K562 (cell line): ENCODE results near the gene VWDE. TPM values are rescaled to one million over a fixed set of nuclear protein-coding genes. Genes with fewer than 3 reads are reported as not detected.

Source experiments
- ATAC-seq: fragments of 200-7000 bp; cut with Tn5 transposase; 3 replicates; pipeline ENCODE4 v1.9.1; 2020; ENCODE audit warnings: moderate library complexity
- BruUV-seq: library from RNA; stranded (reverse); fragments of 400-500 nt; replicated peaks from 2 replicates; lab custom pipeline; 2021; lab: Mats Ljungman, UMichigan
- CTCF ChIA-PET: fragments of 300-600 bp; formaldehyde crosslinking; extraction: SDS; loops from one replicate; lab custom pipeline; 2021; ENCODE audit warnings: low intra/inter-chr PET ratio; lab: Yijun Ruan, JAX
- POLR2A ChIA-PET: fragments of 300-600, 350-650 bp; sonication (Branson Sonifier 250); formaldehyde crosslinking; extraction: SDS; loops from one replicate; lab custom pipeline; 2021; ENCODE audit warnings: antibody characterized with exemption, inconsistent platforms; lab: Yijun Ruan, JAX
- DNase-seq, 4 experiments: peaks; one replicate each; pipeline versions ENCODE4 v3.0.0 to v3.0.0-alpha.2; 2011 to 2018; ENCODE audit warnings: low spot score in 3 of 4, mixed read lengths in 3 of 4; ENCODE audit errors: extremely low read depth in 1 of 4
- FAIRE-seq: peaks from 2 replicates; lab custom pipeline; 2011; peaks lifted over from hg19 to GRCh38; lab: Jason Lieb, UNC
- H2AFZ ChIP-seq: 2 replicates; pipeline ENCODE4 v1.6.0; 2011; ENCODE audit warnings: low read depth, low read length, control low read depth, inconsistent platforms
- H3K27ac ChIP-seq: fragments of 200-600 bp; 3 replicates; pipeline ENCODE4 v1.8.0; 2011; ENCODE audit warnings: low read depth, mild to moderate bottlenecking, control low read depth, inconsistent platforms, low read length, moderate library complexity, mixed read lengths; ENCODE audit errors: extremely low read depth
- H3K27me3 ChIP-seq, 2 experiments: fragments of 300-600 bp in 1 of 2; 2 replicates in 1 of 2; 3 replicates in 1 of 2; pipeline versions ENCODE4 v1.6.0 to v1.8.0; 2011; ENCODE audit warnings: inconsistent platforms in 2 of 2, low read length in 2 of 2, mild to moderate bottlenecking in 1 of 2, mixed read lengths in 1 of 2, moderate library complexity in 1 of 2; ENCODE audit not compliant: control insufficient read depth in 2 of 2, insufficient read depth in 2 of 2
- H3K36me3 ChIP-seq: fragments of 300-600 bp; 3 replicates; pipeline ENCODE4 v1.8.0; 2011; ENCODE audit warnings: mild to moderate bottlenecking, low read length, inconsistent platforms; ENCODE audit not compliant: control insufficient read depth, insufficient read depth
- H3K4me1 ChIP-seq, 2 experiments: fragments of 200-600 bp in 1 of 2; replicated peaks in 1 of 2; 2 replicates in 1 of 2; 3 replicates in 1 of 2; pipeline versions ENCODE4 v1.5.1 to v1.8.0; 2011; ENCODE audit warnings: inconsistent platforms in 2 of 2, low read length in 2 of 2, mild to moderate bottlenecking in 1 of 2, mixed read lengths in 1 of 2, moderate library complexity in 1 of 2; ENCODE audit not compliant: control insufficient read depth in 2 of 2, insufficient read depth in 2 of 2
- H3K4me2 ChIP-seq: 2 replicates; pipeline ENCODE4 v1.6.1; 2011; ENCODE audit warnings: low read length, control low read depth, inconsistent platforms, mixed read lengths; ENCODE audit not compliant: insufficient read depth
- H3K4me3 ChIP-seq: fragments of 200-600 bp; sonication (generic), shearing (Covaris generic); 2 replicates; pipeline ENCODE4 v1.5.1; 2016; ENCODE audit warnings: control low read depth, inconsistent platforms
- H3K79me2 ChIP-seq: fragments of 200-600 bp; 3 replicates; pipeline ENCODE4 v1.8.0; 2011; ENCODE audit warnings: low read length, inconsistent platforms; ENCODE audit not compliant: control insufficient read depth, insufficient read depth
- H3K9ac ChIP-seq, 2 experiments: 2 replicates each; pipeline versions ENCODE4 v1.6.0 to v1.6.1; 2011; ENCODE audit warnings: low read depth in 2 of 2, low read length in 2 of 2, control low read depth in 1 of 2, inconsistent platforms in 1 of 2, mild to moderate bottlenecking in 1 of 2, mixed read lengths in 1 of 2; ENCODE audit not compliant: insufficient read depth in 1 of 2
- H3K9me1 ChIP-seq: one replicate; pipeline ENCODE4 v1.6.0; 2011; ENCODE audit warnings: inconsistent platforms, mild to moderate bottlenecking, low read length, moderate library complexity; ENCODE audit not compliant: control insufficient read depth, insufficient read depth
- H3K9me3 ChIP-seq: replicated peaks from 2 replicates; pipeline ENCODE4 v1.5.1; 2011; ENCODE audit warnings: low read depth, low read length, inconsistent platforms; ENCODE audit not compliant: control insufficient read depth, insufficient read depth
- H4K20me1 ChIP-seq: replicated peaks from 2 replicates; pipeline ENCODE4 v1.6.1; 2011; ENCODE audit warnings: low read length, inconsistent platforms, mixed read lengths; ENCODE audit not compliant: control insufficient read depth, insufficient read depth
- CBX5 ChIP-seq: IDR thresholded peaks from 2 replicates; pipeline ENCODE4 v1.6.1; 2014; ENCODE audit warnings: low read depth, borderline replicate concordance
- NELFE ChIP-seq: IDR thresholded peaks from 2 replicates; pipeline ENCODE4 v1.6.1; 2011; ENCODE audit warnings: mild to moderate bottlenecking; ENCODE audit not compliant: insufficient read depth, insufficient read length
- PYGO2 ChIP-seq: fragments of 450-650 bp; IDR thresholded peaks from 2 replicates; pipeline ENCODE4 v1.6.1; 2016; ENCODE audit warnings: mild to moderate bottlenecking, missing genetic modification characterization, moderate library complexity, missing compliant biosample characterization
- RNF219 ChIP-seq: fragments of 250-450 bp; sonication (Bioruptor Pico); IDR thresholded peaks from 2 replicates; pipeline ENCODE4 v1.5.0; 2022; ENCODE audit warnings: mild to moderate bottlenecking
- TAF7 ChIP-seq: fragments of 450-650 bp; IDR thresholded peaks from 2 replicates; pipeline ENCODE4 v1.6.1; 2016; ENCODE audit warnings: missing genetic modification characterization, missing compliant biosample characterization
- TAF9B ChIP-seq: fragments of 450-650 bp; IDR thresholded peaks from 2 replicates; pipeline ENCODE4 v1.6.1; 2018; ENCODE audit warnings: mild to moderate bottlenecking; ENCODE audit not compliant: partially characterized antibody
- TCF3 ChIP-seq: sonication (generic); formaldehyde crosslinking; IDR thresholded peaks from 2 replicates; pipeline ENCODE4 v1.4.0; 2020; ENCODE audit warnings: mild to moderate bottlenecking, missing genetic modification reagents
- TRIM24 ChIP-seq, 2 experiments: fragments of 450-650 bp; IDR thresholded peaks; 2 replicates each; pipeline ENCODE4 v1.6.1; 2016
- TRIM28 ChIP-seq: fragments of 450-650 bp; IDR thresholded peaks from 2 replicates; pipeline ENCODE4 v1.6.1; 2017
- XRCC4 ChIP-seq: IDR thresholded peaks from one replicate; pipeline ENCODE4 v1.6.1; 2011; ENCODE audit not compliant: insufficient read depth, insufficient read length; ENCODE audit errors: extremely low read depth
- ZNF232 ChIP-seq: sonication (generic); formaldehyde crosslinking; IDR thresholded peaks from 2 replicates; pipeline ENCODE4 v1.8.0; 2022; ENCODE audit warnings: mild to moderate bottlenecking, missing genetic modification reagents
- ZNF445 ChIP-seq: fragments of 250-450 bp; sonication (Bioruptor Pico); IDR thresholded peaks from 2 replicates; pipeline ENCODE4 v1.4.0; 2020; ENCODE audit warnings: low read depth, mild to moderate bottlenecking, moderate library complexity
- in situ Hi-C: fragments of 300-500 bp; cut with MboI; formaldehyde crosslinking; loops from 4 replicates; pipeline ENCODE4 v1.15.0; 2018; ENCODE audit warnings: inconsistent platforms, mixed read lengths
- intact Hi-C: fragments of 100-400 bp; cut with micrococcal nuclease; formaldehyde crosslinking; loops from 2 replicates; pipeline ENCODE4 v1.14.2; 2022
- polyA plus RNA-seq, 8 experiments: library from polyadenylated mRNA; depleted of rRNA in 4 of 8; stranded (reverse) in 5 of 8; unstranded in 3 of 8; fragments of >200 nt; fragmentation: Nextera tagmentation in 2 of 8; fragmentation: Illumina TruSeq in 1 of 8; extraction: Ambion mirVana in 2 of 8; extraction: Trizol in 1 of 8; gene quantifications; 2 replicates each; pipeline versions ENCODE4 v1.2.1 to v1.2.3, GENCODE V29; 2011 to 2014; ENCODE audit warnings: inconsistent platforms in 1 of 8, missing spikeins in 1 of 8
- total RNA-seq, 7 experiments: library from RNA; depleted of rRNA in 6 of 7; stranded (reverse); fragments of >200 nt in 6 of 7; fragmentation: Illumina TruSeq in 2 of 7; extraction: Trizol in 2 of 7; gene quantifications; 2 replicates each; pipeline versions ENCODE4 v1.2.1 to v1.2.3, GENCODE V29; 2011 to 2021; ENCODE audit warnings: low replicate concordance in 1 of 7
- TF ChIP-seq, protein P1 (sequence below): fragments of 450-650 bp; IDR thresholded peaks from 2 replicates; pipeline ENCODE4 v1.6.1; 2016; ENCODE audit warnings: mild to moderate bottlenecking
- TF ChIP-seq, protein P2 (sequence below): fragments of 250-450 bp; sonication (Bioruptor Pico); IDR thresholded peaks from 2 replicates; pipeline ENCODE4 v1.8.0; 2022; ENCODE audit warnings: inconsistent platforms, mild to moderate bottlenecking, moderate library complexity, borderline replicate concordance
- TF ChIP-seq, protein P3 (sequence below): sonication (generic); formaldehyde crosslinking; IDR thresholded peaks from 2 replicates; pipeline ENCODE4 v1.8.0; 2022; ENCODE audit warnings: mild to moderate bottlenecking, missing genetic modification reagents
- TF ChIP-seq, protein P4 (sequence below), 2 experiments: fragments of 250-450 bp in 1 of 2; fragments of 450-650 bp in 1 of 2; sonication (Bioruptor Pico) in 1 of 2; IDR thresholded peaks; 2 replicates each; pipeline versions ENCODE4 v1.6.1 to v1.8.0; 2016 to 2021; ENCODE audit warnings: mild to moderate bottlenecking in 2 of 2, moderate library complexity in 2 of 2, missing compliant biosample characterization in 1 of 2, missing genetic modification characterization in 1 of 2

VWDE gene
- total and polyA plus RNA-seq, 9 of the 15 experiments (the other 6 are each of a cell fraction or from before 2014, with no cell fraction given): 40.6 to 162 (median 95.2) TPM

DNA sequence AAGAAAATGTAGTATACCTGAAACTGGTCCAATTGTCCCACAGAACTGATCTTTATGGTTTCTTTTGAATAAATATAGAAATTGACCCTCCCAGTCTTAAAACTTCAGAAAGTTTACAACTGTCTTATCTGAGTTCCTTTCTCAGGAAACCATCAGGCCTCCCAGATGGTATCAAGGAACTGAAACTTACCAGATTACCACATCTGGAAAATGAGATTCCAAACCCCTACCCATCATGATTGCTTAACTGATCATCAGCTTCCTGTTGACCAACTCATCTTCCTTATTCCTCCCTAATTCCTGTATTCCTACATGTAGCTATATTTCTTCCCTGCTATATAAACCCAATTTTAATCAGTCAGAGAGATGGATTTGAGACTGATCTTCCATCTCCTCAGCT is 5.5 kb downstream of the VWDE start:
- POLR2A ChIA-PET: no interaction called here
- H3K9ac ChIP-seq: no peak overlapping the region
- ATAC-seq: no peak
- intact Hi-C loops (no loop called here), in situ Hi-C loops (no loop called here)
- H3K9me3 ChIP-seq: peaks cover 21% of the 10 kb centered on the region
- DNase-seq: peak in 1 of 4 experiments; percentile 41
- peaks cover 0 to 14% of the 10 kb centered on the region in 2 experiments; a peak in 2 of 5 replicates for H3K4me1 ChIP-seq
- no peak for FAIRE-seq
- H4K20me1 ChIP-seq: no peaks in the 10 kb centered on the region
- no peaks in the 10 kb centered on the region for H3K27me3 ChIP-seq
- no peak overlapping the region for H3K27ac ChIP-seq
- H3K4me2 ChIP-seq: peak overlapping the region; percentile 52
- H3K36me3 ChIP-seq: peaks cover 45% of the 10 kb centered on the region
- no TSS peak for BruUV-seq
- H3K79me2 ChIP-seq: peaks cover 100% of the 10 kb centered on the region
- CTCF ChIA-PET: no interaction called here
- no peak overlapping the region for H2AFZ ChIP-seq
- H3K4me3 ChIP-seq: peak overlapping the region; percentile 67; the same call in 1 of the 2 replicates
- no peaks in the 10 kb centered on the region for H3K9me1 ChIP-seq
- TF ChIP-seq TAF7 (tag): no peak
- peak; percentile 84; the same call in 1 of the 2 replicates for TF ChIP-seq CBX5
- TF ChIP-seq ZNF445 (CRISPR knock-in tag): 0 out of 2 replicates have a peak, but pooled peaks have one; percentile 10
- TF ChIP-seq RNF219 (CRISPR knock-in tag): no peak
- TF ChIP-seq ZNF232 (CRISPR knock-in tag): no peak
- TF ChIP-seq, protein P1, sequence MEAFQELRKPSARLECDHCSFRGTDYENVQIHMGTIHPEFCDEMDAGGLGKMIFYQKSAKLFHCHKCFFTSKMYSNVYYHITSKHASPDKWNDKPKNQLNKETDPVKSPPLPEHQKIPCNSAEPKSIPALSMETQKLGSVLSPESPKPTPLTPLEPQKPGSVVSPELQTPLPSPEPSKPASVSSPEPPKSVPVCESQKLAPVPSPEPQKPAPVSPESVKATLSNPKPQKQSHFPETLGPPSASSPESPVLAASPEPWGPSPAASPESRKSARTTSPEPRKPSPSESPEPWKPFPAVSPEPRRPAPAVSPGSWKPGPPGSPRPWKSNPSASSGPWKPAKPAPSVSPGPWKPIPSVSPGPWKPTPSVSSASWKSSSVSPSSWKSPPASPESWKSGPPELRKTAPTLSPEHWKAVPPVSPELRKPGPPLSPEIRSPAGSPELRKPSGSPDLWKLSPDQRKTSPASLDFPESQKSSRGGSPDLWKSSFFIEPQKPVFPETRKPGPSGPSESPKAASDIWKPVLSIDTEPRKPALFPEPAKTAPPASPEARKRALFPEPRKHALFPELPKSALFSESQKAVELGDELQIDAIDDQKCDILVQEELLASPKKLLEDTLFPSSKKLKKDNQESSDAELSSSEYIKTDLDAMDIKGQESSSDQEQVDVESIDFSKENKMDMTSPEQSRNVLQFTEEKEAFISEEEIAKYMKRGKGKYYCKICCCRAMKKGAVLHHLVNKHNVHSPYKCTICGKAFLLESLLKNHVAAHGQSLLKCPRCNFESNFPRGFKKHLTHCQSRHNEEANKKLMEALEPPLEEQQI: peak; percentile 76
- TF ChIP-seq TAF9B: peak; percentile 15
- TF ChIP-seq, protein P2, sequence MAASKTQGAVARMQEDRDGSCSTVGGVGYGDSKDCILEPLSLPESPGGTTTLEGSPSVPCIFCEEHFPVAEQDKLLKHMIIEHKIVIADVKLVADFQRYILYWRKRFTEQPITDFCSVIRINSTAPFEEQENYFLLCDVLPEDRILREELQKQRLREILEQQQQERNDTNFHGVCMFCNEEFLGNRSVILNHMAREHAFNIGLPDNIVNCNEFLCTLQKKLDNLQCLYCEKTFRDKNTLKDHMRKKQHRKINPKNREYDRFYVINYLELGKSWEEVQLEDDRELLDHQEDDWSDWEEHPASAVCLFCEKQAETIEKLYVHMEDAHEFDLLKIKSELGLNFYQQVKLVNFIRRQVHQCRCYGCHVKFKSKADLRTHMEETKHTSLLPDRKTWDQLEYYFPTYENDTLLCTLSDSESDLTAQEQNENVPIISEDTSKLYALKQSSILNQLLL (CRISPR knock-in tag): no peak
- TF ChIP-seq TRIM24 (IDR thresholded peaks at IDR 0.05): peak; percentile 93 to 95
- TF ChIP-seq PYGO2 (tag): no peak
- no peak for TF ChIP-seq XRCC4
- TF ChIP-seq TRIM28: peak; percentile 93
- no peak for TF ChIP-seq NELFE
- TF ChIP-seq, protein P3, sequence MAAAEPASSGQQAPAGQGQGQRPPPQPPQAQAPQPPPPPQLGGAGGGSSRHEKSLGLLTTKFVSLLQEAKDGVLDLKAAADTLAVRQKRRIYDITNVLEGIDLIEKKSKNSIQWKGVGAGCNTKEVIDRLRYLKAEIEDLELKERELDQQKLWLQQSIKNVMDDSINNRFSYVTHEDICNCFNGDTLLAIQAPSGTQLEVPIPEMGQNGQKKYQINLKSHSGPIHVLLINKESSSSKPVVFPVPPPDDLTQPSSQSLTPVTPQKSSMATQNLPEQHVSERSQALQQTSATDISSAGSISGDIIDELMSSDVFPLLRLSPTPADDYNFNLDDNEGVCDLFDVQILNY (CRISPR knock-in tag): no peak
- peak; percentile 44; the same call in 1 of the 2 replicates for TF ChIP-seq TCF3 (CRISPR knock-in tag)
- TF ChIP-seq, protein P4, sequence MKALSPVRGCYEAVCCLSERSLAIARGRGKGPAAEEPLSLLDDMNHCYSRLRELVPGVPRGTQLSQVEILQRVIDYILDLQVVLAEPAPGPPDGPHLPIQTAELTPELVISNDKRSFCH (CRISPR knock-in tag; IDR thresholded peaks at IDR 0.05): no peak
- TF ChIP-seq, protein P4 (tag; IDR thresholded peaks at IDR 0.05): no peak
